CD4-positive, alpha-beta T cell treated with Interleukin-6 at 100 ng/mL for 8 hours (primary cell): ENCODE results near the gene MORN1.
"Not testable (repeated sequence)": the region's sequence is repeated elsewhere in the genome, so short reads cannot be mapped to it uniquely, and the experiment has no call there.

Source experiments
- DNase-seq: peaks from one replicate; pipeline ENCODE4 v3.0.0-alpha.2; 2020; ENCODE audit warnings: mixed read lengths, low spot score

The MORN1 gene

GRCh38 chr1:2304921-2305681 is 86.3 kb downstream of the MORN1 start:
- no peak for DNase-seq

- DNase-seq: no peak
These were observed 87.1 kb downstream of the MORN1 start for GRCh38 chr1:2304282-2304681.

GRCh38 chr1:2303781-2304180 is 87.6 kb downstream of the MORN1 start:
- DNase-seq: no peak

GRCh38 chr1:2303016-2303775 is 88.2 kb downstream of the MORN1 start:
- DNase-seq: no peak

GRCh38 chr1:2302292-2302925 is 88.9 kb downstream of the MORN1 start:
- no peak for DNase-seq

GRCh38 chr1:2301607-2302291 is 89.6 kb downstream of the MORN1 start:
- DNase-seq: no peak

GRCh38 chr1:2300851-2301606 is 90.3 kb downstream of the MORN1 start:
- DNase-seq: peak; percentile 95

GRCh38 chr1:2300004-2300771 is 91.2 kb downstream of the MORN1 start:
- DNase-seq: peak; percentile 67

- no peak for DNase-seq
These were observed 92.2 kb downstream of the MORN1 start for GRCh38 chr1:2299131-2299627.

- no peak for DNase-seq
These were observed 92.7 kb downstream of the MORN1 start for GRCh38 chr1:2298685-2299084.

GRCh38 chr1:2297246-2298011 is 93.9 kb downstream of the MORN1 start:
- no peak for DNase-seq

- DNase-seq: no peak
These were observed 94.7 kb downstream of the MORN1 start for GRCh38 chr1:2296614-2297013.

GRCh38 chr1:2296211-2296610 is 95.1 kb downstream of the MORN1 start:
- not testable (repeated sequence) for DNase-seq

- DNase-seq: no peak
These were observed 95.8 kb downstream of the MORN1 start for GRCh38 chr1:2295526-2295925.

- DNase-seq: no peak
These were observed 96.7 kb downstream of the MORN1 start for GRCh38 chr1:2294725-2295078.

- DNase-seq: no peak
These were observed 97.2 kb downstream of the MORN1 start for GRCh38 chr1:2294033-2294724.

- DNase-seq: no peak
These were observed 98.5 kb downstream of the MORN1 start for GRCh38 chr1:2292725-2293450.

- no peak for DNase-seq
These were observed 99.8 kb downstream of the MORN1 start for GRCh38 chr1:2291577-2291976.
